22Rv1 (cell line): ENCODE results near the gene SLC26A9.

ENCODE experiments used
- H3K27ac ChIP-seq: fragments of 450-650 bp; 2 replicates; pipeline ENCODE4 v1.5.1; 2017
- CTCF ChIP-seq: fragments of 450-650 bp; IDR thresholded peaks from 2 replicates; pipeline ENCODE4 v1.5.1; 2017; ENCODE audit warnings: mild to moderate bottlenecking
- ZFX ChIP-seq: fragments of 450-650 bp; IDR thresholded peaks from 2 replicates; pipeline ENCODE4 v1.6.1; 2017; ENCODE audit warnings: antibody characterized with exemption, borderline replicate concordance

Gene SLC26A9

GRCh38 chr1:205930195-205930577, 13.1 kb downstream of the SLC26A9 start:
- TF ChIP-seq CTCF (no peak), ZFX (no peak)
- no peak overlapping the region for H3K27ac ChIP-seq

- TF ChIP-seq CTCF (no peak), ZFX (no peak)
- no peak overlapping the region for H3K27ac ChIP-seq
Measured at GRCh38 chr1:205929496-205930194, 13.6 kb downstream of the SLC26A9 start.

- no peak overlapping the region for H3K27ac ChIP-seq
- no peak for TF ChIP-seq ZFX
- no peak for TF ChIP-seq CTCF
Measured at GRCh38 chr1:205928317-205928716, 14.9 kb downstream of the SLC26A9 start.

- H3K27ac ChIP-seq, result no peak overlapping the region
- TF ChIP-seq CTCF (no peak), ZFX (no peak)
Measured at GRCh38 chr1:205927676-205928075, 15.6 kb downstream of the SLC26A9 start.

- TF ChIP-seq CTCF (no peak), ZFX (no peak)
- no peak overlapping the region for H3K27ac ChIP-seq
Measured at GRCh38 chr1:205927247-205927646, 16.0 kb downstream of the SLC26A9 start.

GRCh38 chr1:205926636-205927035, 16.6 kb downstream of the SLC26A9 start:
- no peak for TF ChIP-seq CTCF
- no peak for TF ChIP-seq ZFX
- no peak overlapping the region for H3K27ac ChIP-seq

- TF ChIP-seq CTCF (no peak), ZFX (no peak)
- no peak overlapping the region for H3K27ac ChIP-seq
Measured at GRCh38 chr1:205926213-205926612, 17.0 kb downstream of the SLC26A9 start.
